Putamen (tissue), 1 donor: ENCODE results near the gene REC8.

Source experiments
- DNase-seq: peaks from one replicate; pipeline ENCODE4 v3.0.0-alpha.2; 2016; ENCODE audit warnings: low spot score

REC8 gene

GRCh38 chr14:24159777-24160498, 11.9 kb upstream of the REC8 start:
- no peak for DNase-seq

GRCh38 chr14:24160499-24160849, 11.4 kb upstream of the REC8 start:
- DNase-seq: no peak

DNA sequence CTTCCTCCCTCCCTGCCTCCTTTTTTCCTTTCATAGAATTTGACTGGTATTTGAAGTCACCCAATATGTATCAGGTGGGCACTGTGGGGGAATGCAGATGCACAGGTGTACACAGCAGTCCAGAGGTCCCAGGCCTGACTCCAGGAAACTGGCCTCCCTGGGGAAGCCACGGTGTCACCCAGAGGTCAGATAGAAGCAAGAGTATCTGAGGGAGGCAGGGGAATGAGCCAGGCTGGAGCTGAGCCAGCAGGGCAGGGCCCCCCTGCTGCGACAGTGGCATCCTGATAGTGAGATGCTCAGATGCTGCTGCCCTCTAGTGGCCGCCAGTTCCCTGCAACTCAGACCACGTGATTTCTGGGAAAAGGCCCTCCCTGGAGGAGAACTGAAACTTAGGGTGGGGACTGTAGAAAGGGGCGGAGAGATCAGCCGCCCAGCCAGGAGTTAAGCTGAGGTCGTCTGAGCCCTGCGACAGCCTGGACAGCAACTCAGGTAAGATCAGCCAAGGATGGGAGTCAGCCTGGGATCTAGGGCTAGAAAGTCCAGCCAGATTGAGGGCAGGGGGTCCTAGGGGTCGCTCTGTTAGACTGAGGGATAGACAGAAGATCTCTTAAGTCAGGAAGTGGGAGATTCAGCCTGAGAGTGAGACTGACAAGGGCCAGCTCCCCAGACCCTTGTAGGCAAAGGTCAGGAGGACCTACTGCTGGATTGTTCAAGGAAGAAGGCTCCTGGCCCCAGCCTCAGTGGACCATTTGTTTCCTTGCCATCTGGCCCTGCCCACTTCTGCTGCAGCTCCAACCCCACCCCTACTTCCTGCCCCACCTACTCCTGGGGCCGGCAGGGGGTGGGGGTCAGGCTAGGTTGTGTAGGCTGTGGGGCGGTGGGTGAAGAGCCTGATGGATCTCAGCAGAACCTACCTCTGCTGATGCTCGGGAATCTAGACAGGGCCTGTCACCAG, 10.8 kb upstream of the REC8 start, which contains the start of gene IRF9:
IRF9 (plus strand) TSS at position 416 of the 955 bp plus-strand sequence. CDS start 880 bp downstream, outside the sequence.
- DNase-seq: peak; percentile 95

DNA sequence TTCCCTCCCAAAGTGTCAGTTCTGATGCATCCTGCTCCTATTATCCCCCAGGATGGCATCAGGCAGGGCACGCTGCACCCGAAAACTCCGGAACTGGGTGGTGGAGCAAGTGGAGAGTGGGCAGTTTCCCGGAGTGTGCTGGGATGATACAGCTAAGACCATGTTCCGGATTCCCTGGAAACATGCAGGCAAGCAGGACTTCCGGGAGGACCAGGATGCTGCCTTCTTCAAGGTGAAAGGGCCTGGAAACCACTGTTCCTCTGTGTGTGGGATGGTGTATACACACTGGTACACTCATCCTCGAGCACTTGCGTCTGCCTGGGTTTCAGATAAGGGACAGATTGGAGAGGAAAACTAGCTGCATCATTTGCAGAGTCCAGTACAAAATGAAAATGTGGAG, 9.8 kb upstream of the REC8 start:
- DNase-seq: no peak

- DNase-seq: no peak
Observed at GRCh38 chr14:24164518-24164991, 7.3 kb upstream of the REC8 start.

DNA sequence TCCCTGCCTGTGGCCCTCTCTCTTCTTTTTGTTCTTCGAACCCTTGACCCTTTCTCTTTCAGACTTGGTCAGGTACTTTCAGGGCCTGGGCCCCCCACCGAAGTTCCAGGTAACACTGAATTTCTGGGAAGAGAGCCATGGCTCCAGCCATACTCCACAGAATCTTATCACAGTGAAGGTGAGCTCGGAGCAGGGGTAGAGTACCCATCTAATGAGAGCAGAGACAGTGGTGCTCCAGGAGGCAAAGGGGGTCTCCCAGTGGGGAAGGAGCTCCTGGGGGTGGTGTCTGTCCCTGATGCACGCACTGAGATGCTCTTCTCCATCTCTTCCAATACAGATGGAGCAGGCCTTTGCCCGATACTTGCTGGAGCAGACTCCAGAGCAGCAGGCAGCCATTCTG, 6.1 kb upstream of the REC8 start:
- no peak for DNase-seq

DNA sequence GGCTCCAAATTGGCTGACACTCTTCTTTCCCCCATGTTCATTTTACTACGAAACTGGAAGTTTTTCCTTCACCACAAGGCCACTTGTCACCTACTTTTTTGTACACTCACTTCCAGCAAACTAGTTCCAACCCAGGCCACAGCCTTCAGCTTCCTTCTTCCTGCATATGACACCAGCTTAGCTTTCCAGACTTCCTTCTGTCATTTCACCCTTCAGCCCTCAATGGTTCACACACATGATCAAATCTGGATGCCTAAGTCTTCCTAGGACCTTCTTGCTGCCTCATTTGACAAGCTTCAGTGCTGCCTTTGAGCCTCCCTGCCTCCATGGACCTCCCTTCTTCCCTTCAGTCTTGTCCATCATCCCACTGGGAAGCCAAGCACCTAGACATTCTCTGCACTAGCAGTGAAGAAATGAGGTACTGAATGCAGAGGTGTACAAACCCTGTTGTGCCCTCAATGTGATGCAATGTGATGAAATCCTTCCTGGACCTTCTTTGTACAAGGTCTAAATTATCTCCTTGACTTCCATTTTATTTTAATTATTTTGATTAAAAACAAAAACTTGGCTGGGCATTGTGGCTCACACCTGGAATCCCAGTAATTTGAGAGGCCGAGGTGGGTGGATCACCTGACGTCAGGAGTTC, 4.3 kb upstream of the REC8 start:
- DNase-seq: no peak

DNA sequence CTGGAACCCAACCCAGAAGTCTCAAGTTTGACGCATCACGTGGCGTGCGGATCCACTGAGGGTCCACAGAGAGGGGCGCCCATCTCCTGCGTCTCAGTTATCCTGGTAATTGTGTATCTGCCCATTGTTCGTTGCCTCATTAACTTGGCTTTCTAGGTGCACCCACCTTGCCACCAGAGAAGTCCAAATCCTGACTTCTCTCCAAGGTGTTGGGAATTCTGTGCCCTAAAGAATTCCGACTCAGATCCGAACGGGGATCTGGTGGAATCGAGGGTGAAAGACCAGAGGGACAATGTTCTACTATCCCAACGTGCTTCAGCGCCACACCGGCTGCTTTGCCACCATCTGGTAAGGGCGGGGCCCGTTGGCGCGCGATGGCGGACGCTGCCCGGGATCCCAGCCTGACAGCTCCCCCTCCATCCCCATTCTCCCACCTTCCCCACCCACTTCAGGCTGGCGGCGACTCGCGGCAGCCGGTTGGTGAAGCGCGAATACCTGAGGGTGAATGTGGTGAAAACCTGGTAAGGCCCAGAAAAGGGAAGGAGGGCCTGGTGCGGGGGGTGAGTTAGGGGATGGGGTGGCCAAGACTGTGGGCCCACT, 481 bp downstream of the REC8 start:
- DNase-seq: no peak

GRCh38 chr14:24172871-24173281, 996 bp downstream of the REC8 start:
- DNase-seq: no peak

DNA sequence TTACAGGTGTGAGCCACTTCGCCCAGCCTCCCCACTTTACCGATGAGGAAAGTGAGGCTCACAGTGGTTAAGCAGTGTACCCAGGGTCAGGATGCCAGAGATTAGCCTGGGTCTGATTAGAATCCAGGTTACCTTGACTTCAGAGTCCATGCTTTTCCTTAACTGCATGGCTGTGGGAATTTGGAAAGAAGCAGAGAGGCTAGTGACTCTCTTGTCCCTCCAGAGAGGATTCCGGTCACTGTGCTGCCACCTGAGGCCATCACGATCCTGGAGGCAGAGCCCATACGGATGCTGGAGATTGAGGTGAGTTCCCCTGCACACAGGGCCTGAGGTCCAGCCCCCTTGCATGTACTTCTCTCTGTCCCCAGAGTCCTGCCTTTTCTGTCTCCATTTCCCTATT, 4.7 kb downstream of the REC8 start:
- no peak for DNase-seq

- no peak for DNase-seq
Observed at GRCh38 chr14:24177041-24177825, 5.4 kb downstream of the REC8 start.

- DNase-seq: no peak
Observed at GRCh38 chr14:24177891-24178290, 6.0 kb downstream of the REC8 start.

DNA sequence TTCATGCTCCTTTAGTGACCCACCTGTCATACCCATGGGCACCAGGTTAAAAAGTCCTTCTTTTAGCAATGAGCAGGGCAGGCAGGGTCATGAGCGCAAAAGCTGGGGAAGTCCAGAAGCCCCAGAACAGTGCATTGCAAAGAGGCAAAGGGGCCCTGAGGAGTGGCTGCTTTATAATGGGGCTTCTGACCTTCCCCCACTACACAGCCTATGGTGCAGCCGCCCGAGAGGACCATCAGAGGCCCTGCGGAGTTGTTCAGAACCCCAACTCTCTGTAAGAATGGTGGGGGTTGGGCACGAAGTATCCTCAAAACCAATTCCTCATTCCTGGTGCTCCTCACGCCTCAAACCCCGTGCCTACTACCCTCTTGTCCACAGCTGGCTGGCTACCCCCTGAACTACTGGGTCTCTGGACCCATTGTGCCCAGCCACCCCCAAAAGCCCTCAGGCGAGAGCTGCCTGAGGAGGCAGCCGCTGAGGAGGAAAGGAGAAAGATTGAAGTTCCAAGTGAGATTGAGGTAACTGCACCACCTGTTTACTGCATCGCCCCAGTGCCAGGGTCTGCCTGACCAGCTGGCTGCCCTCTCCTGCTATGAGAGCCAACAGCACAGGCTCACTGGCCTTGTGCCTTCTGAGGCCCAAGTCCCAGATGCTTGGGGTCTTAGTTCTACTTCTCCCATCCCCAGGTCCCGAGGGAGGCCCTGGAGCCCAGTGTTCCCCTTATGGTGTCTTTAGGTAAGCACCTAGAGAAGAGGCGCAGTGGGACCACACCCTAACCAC, 6.7 kb downstream of the REC8 start:
- DNase-seq: no peak

DNA sequence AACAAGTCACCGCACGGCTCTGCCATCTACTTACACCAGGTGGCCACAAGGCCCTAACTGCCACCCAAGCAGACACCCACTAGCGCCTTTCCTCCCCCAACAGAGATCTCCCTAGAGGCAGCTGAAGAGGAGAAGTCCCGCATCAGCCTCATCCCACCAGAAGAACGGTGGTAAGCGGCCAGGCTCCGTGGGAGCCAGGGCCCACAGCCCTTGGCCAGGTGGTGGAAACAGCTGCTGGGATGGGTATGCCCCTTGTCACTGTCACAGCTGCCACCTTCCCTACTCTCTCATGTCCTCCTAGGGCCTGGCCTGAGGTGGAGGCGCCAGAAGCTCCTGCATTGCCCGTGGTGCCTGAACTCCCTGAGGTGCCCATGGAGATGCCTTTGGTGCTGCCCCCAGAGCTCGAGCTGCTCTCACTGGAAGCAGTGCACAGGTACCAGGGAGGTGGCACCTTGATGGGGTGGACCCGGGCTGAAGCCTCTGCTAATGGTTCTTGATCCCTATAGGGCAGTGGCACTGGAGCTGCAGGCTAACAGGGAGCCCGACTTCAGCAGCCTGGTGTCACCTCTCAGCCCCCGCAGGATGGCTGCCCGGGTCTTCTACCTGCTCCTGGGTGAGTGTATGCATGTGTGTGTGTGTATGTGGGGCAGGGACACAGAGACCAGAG, 7.5 kb downstream of the REC8 start:
- no peak for DNase-seq

DNA sequence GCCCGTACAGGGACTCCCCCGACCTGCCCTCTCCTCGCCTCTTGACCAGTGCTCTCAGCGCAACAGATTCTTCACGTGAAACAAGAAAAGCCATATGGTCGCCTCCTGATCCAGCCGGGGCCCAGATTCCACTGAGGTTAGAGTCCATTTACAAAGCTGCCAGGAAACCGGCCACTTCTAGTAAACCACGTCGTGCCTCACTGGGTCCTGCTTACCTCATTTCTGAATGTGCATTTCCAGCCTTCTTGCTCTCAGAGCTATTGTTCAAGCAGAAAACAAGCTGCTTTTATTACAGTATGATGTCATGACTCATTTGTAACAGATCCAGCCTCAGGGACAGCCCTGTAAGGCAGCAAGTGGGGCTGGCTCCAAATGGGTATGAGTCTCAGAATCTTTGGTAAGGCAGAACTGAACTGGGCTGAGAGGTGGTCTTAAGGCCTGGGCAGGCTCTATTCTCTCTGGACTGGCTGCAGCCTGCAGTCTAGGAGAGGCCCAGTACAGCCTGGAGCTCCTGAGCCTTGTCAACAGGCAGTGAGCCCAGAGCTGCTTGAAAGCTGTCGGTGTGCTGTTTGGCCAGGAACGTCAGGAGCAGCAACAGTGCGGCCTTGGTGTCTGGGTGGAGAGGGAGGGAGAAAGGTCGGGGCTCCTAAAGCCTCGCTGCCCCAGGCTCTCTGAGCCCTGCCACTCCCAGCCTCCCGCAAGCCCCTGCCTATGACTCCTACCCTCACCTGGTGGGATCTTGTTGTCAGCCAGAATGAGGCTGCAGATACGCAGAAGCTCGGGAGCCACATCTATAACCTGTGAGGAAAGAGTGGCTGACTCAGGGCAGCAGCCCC, 8.3 kb downstream of the REC8 start:
- DNase-seq: no peak

- no peak for DNase-seq
Observed at GRCh38 chr14:24181371-24182077, 9.6 kb downstream of the REC8 start.

GRCh38 chr14:24182110-24182882, 10.4 kb downstream of the REC8 start:
- no peak for DNase-seq
